Fibroblast of pulmonary artery (primary cell): Measurements from ENCODE around the gene GTF3C4.

Experiments
- DNase-seq: peaks from one replicate; pipeline ENCODE4 v3.0.0-alpha.2; 2010; ENCODE audit warnings: low read depth
- H3K4me3 ChIP-seq: replicated peaks from 2 replicates; pipeline ENCODE4 v1.5.1; 2011; ENCODE audit warnings: low read depth, mild to moderate bottlenecking, control low read depth, low read length, moderate library complexity
- CTCF ChIP-seq: IDR thresholded peaks from 2 replicates; pipeline ENCODE4 v1.5.1; 2011; ENCODE audit warnings: mild to moderate bottlenecking, control low read depth, low read length, inconsistent platforms; ENCODE audit errors: missing control alignments

The GTF3C4 gene

GRCh38 chr9:132733260-132733815 is 63.1 kb downstream of the GTF3C4 start:
- no peak overlapping the region for H3K4me3 ChIP-seq
- TF ChIP-seq CTCF, result no peak
- no peak for DNase-seq

GRCh38 chr9:132739710-132740310 is 69.5 kb downstream of the GTF3C4 start:
- H3K4me3 ChIP-seq, result no peak overlapping the region
- DNase-seq, result no peak
- no peak for TF ChIP-seq CTCF

- no peak for DNase-seq
- H3K4me3 ChIP-seq, result no peak overlapping the region
Observed at GRCh38 chr9:132740526-132741309, 70.5 kb downstream of the GTF3C4 start.

GRCh38 chr9:132742821-132743311 is 72.6 kb downstream of the GTF3C4 start:
- H3K4me3 ChIP-seq, result no peak overlapping the region
- DNase-seq, result no peak
- TF ChIP-seq CTCF, result no peak

More at GRCh38 chr9:132740526-132741309, 70.5 kb downstream of the GTF3C4 start:
- TF ChIP-seq CTCF, result no peak

- no peak for TF ChIP-seq CTCF
- no peak for DNase-seq
Observed at GRCh38 chr9:132743931-132744479, 73.7 kb downstream of the GTF3C4 start.

More at GRCh38 chr9:132743931-132744479, 73.7 kb downstream of the GTF3C4 start:
- H3K4me3 ChIP-seq, result no peak overlapping the region
